ENCODE measurements around the gene KSR2.

The KSR2 gene

DNA sequence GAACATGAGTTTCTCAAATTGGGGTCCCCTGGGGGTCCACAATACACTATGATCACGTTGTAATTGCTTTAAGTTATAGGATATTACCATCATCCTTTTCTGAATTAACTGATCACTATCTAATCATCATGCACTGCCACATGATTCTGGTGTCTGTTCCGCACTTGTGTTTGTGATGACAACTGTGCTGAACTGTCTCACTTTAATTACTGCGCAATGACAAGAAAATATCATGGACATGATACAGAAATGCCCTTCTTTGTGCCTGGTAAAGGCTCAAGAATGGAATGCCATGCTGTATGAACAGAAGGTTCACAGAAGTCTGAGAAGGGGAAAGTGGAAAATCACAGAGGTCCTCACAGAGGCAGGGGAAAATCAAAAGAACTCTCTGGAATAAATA lies 541.6 kb downstream of the KSR2 start:
- TF ChIP-seq, protein P1, sequence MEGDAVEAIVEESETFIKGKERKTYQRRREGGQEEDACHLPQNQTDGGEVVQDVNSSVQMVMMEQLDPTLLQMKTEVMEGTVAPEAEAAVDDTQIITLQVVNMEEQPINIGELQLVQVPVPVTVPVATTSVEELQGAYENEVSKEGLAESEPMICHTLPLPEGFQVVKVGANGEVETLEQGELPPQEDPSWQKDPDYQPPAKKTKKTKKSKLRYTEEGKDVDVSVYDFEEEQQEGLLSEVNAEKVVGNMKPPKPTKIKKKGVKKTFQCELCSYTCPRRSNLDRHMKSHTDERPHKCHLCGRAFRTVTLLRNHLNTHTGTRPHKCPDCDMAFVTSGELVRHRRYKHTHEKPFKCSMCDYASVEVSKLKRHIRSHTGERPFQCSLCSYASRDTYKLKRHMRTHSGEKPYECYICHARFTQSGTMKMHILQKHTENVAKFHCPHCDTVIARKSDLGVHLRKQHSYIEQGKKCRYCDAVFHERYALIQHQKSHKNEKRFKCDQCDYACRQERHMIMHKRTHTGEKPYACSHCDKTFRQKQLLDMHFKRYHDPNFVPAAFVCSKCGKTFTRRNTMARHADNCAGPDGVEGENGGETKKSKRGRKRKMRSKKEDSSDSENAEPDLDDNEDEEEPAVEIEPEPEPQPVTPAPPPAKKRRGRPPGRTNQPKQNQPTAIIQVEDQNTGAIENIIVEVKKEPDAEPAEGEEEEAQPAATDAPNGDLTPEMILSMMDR (conservative IDR thresholded peaks at IDR 0.05): no peak
- H3K27ac ChIP-seq: no peak overlapping the region

DNA sequence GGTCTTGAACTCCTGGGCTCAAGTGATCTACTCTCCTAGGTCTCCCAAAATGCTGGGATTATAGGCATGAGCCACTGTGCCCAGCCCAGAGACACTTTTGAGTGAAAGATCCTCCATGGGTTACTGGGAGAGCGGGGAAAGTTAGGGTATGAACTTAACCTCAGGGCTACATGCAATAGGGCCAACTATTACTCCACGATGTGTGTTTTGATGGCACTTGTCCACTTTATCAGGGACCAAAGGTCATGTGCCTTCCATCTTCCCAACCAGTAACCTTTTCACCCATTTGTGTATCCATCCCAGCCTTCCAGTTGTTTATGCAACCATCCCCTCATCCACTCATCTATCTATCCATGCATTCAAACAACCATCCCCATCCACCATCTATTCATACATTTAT lies 546.8 kb downstream of the KSR2 start:
- TF ChIP-seq, protein P1 (conservative IDR thresholded peaks at IDR 0.05): no peak
- H3K27ac ChIP-seq: no peak overlapping the region

DNA sequence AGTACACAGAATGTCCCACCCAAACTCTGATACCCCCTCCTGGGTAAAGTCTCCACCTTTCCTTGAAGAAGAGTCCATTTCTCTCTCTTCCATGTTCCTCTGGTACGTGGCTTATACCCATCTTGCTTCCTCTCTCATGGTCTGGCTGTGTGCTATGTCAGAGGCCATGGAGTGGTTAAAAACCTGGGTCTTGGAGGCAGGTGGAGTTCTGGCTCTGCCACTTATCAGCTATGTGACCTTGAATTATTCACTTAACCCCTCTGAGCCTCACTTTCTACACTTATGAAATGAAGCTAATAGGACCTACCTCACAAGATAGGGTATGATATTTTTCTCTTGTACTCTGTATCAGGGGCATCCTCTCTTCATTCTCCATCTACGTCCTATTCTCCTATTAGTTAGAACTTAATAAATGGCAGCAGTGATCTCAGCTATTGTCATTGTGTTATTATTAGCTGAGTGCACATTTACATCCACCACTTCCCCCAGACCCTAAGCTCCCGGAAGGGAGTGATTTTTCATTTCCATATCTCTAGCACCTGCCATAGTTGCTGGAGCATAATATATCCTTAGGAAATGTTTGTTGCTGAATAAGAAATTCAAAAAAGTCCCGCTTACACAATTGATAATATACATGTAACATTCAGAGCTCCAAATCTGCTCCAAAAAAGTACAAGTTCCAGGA lies 547.6 kb downstream of the KSR2 start:
- TF ChIP-seq, protein P1 (conservative IDR thresholded peaks at IDR 0.05): no peak
- H3K27ac ChIP-seq: no peak overlapping the region

DNA sequence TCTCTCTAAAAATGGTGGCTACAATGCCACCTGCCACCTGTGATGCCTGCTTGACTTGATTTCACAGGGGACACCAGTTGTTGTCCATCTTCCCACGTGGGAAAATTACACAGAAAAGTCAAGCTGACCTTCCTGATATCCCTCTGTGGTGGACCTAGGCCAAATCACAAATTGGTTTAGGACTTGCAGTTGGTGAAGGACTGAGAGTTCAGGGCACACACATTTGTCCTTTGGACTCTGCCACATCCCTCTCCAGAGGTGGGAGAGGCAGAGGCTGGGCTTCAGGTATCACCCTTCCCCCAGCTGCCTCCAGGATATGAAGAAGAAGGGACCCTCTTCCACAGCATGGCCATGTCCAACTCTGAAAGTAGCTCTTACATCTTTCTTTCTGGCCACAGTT lies 551.8 kb downstream of the KSR2 start:
- no peak overlapping the region for H3K27ac ChIP-seq
- TF ChIP-seq, protein P1 (conservative IDR thresholded peaks at IDR 0.05): no peak

DNA sequence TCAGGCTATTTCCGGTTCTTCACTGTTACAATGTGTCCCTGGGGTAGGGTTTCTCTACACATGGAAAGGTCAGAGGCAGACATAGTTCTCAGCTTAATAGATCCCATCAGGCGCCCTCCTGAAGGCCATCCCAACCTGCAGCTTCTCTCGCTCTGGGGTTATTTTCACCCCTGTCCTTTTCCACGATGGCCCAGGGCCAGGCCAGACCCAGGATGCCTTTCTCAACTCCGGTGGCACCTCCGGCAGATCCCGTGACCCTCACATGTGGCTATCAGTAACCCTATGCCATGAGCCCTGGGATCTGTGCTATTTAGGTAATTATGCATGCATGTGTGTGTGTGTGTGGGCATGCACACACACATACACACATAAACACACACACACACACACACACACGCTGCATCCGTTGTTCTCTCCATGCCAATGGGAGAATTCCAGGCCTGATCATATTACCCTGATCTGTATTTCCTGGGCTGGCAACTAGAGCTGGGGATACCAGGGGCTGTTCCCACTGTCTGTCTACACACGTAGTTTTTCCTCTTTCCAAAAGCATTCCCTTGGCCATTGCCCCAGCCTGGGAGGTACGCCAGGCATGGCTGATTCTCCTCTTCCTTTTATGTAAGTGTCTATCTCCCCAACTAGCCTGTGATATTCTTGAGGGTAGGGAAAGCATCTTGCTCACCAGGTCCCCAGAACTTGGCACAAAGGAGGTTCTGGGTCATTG lies 556.2 kb downstream of the KSR2 start:
- H3K27ac ChIP-seq: no peak overlapping the region
- TF ChIP-seq, protein P1 (conservative IDR thresholded peaks at IDR 0.05): no peak

DNA sequence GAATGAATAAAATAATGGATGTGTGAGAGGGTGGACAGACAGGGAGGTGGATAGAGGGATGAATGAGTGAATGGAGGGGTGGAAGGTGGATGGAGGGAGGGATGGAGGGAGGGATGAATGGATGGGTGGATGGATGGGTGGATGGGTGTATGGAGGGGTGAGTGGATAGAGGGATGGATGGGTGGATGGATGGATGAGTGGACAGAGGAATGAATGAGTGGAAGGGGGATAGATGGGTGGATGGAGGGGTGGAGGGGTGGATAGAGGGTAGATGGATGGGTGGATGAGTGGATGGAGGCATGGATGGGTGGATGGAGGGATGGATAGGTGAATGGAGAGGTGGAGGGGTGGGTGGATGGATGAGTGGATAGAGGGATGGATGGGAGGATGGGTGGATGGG lies 559.5 kb downstream of the KSR2 start:
- peak overlapping the region; percentile 93 for H3K27ac ChIP-seq
- TF ChIP-seq, protein P1 (conservative IDR thresholded peaks at IDR 0.05): no peak

DNA sequence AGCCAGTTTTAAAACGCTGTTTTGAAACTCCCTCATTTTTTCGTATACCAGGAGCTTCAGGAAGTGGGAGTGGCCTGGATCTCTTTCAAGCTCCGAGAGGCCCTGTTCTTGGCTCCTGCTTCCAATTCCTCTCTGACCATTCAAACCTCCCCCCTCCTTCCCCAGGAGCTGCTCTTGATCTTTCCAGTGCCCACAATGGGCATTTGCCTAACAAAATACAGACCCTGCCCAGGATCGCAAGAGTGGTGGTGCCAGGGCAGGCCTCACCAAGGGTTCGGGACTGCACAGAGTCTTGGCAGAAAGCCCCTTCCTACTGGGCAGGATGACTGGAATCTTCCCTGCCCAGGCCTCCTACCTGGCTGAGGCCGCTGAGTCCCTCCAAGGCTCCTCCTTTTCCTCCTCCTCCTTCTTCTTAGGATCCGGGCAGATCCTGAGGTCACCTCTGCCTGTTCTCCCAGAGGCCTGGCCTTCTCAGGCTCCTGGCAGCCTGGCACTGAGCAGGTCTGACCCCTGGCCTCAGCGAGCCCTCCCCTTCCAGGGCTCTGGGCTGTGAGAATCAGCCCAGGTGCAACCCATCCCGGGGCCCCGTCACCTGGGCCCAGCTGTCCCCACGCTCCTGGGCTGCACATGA lies 560.5 kb downstream of the KSR2 start:
- TF ChIP-seq, protein P1 (conservative IDR thresholded peaks at IDR 0.05): no peak
- peak overlapping the region; percentile 93 for H3K27ac ChIP-seq

Data from VCaP (cell line).